Measurements from ENCODE around the gene SLC12A1. TPM values are rescaled to one million over a fixed set of nuclear protein-coding genes. Genes with fewer than 3 reads are reported as not detected.

Gene SLC12A1
- total and polyA plus RNA-seq, 11 donors = not detected

GRCh38 chr15:48190932-48191573 lies 15.0 kb upstream of the SLC12A1 start:
- peak; percentile 45 to 75 (median 64) for DNase-seq
- 4 to 6% (median 5%) methylated on average over 15 of the region's 15 CpGs for WGBS, 4 donors
- intact Hi-C loops (cut with DNase I) = no loop called here
- Histone ChIP-seq H3K9me3 (no peaks in the 10 kb centered on the region), H3K36me3 (no peaks in the 10 kb centered on the region), H3K4me3 (no peak overlapping the region), H3K27me3 (peaks cover 0 to 28% (median 6%) of the 10 kb centered on the region in 9 donors), H3K27ac (no peak overlapping the region), H3K4me1 (peaks cover 0 to 7% (median 0%) of the 10 kb centered on the region in 12 donors)
- no peak for TF ChIP-seq POLR2A (IDR thresholded peaks at IDR 0.05)
- ATAC-seq = peak in 2 of 4 donors; percentile 64 to 68

- Histone ChIP-seq H3K4me1 (peaks cover 0 to 7% (median 0%) of the 10 kb centered on the region in 12 donors), H3K27me3 (peaks cover 0 to 26% (median 6%) of the 10 kb centered on the region in 9 donors), H3K27ac (no peak within 1 kb of the TSS), H3K36me3 (no peaks in the 10 kb centered on the region), H3K4me3 (no peak within 1 kb of the TSS), H3K9me3 (no peaks in the 10 kb centered on the region)
- ATAC-seq (no peak), DNase-seq (no peak)
- WGBS, 4 donors = 8 to 10% (median 9%) methylated on average over 31 of the region's 31 CpGs
- intact Hi-C loops (cut with DNase I) = no loop called here
- TF ChIP-seq, protein P1, sequence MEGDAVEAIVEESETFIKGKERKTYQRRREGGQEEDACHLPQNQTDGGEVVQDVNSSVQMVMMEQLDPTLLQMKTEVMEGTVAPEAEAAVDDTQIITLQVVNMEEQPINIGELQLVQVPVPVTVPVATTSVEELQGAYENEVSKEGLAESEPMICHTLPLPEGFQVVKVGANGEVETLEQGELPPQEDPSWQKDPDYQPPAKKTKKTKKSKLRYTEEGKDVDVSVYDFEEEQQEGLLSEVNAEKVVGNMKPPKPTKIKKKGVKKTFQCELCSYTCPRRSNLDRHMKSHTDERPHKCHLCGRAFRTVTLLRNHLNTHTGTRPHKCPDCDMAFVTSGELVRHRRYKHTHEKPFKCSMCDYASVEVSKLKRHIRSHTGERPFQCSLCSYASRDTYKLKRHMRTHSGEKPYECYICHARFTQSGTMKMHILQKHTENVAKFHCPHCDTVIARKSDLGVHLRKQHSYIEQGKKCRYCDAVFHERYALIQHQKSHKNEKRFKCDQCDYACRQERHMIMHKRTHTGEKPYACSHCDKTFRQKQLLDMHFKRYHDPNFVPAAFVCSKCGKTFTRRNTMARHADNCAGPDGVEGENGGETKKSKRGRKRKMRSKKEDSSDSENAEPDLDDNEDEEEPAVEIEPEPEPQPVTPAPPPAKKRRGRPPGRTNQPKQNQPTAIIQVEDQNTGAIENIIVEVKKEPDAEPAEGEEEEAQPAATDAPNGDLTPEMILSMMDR (IDR thresholded peaks at IDR 0.05) = no peak
- no peak for TF ChIP-seq POLR2A (IDR thresholded peaks at IDR 0.05)
Observed at GRCh38 chr15:48191574-48192225, 14.4 kb upstream of the SLC12A1 start, which contains the start of gene CTXN2. Gene CTXN2, plus strand, starts transcription at chr15:48191665. Its CDS starts 9,636 bp downstream, at chr15:48201301.

GRCh38 chr15:48202068-48202467 lies 4.0 kb upstream of the SLC12A1 start:
- peaks cover 0 to 6% (median 0%) of the 10 kb centered on the region in 9 donors for H3K27me3 ChIP-seq
- no peak overlapping the region for H3K4me3 ChIP-seq
- no peak overlapping the region for H3K27ac ChIP-seq
- no peaks in the 10 kb centered on the region for H3K4me1 ChIP-seq
- intact Hi-C loops (cut with DNase I) = no loop called here
- no peak for ATAC-seq
- no peak for TF ChIP-seq POLR2A (IDR thresholded peaks at IDR 0.05)
- H3K9me3 ChIP-seq = no peaks in the 10 kb centered on the region
- no peak for DNase-seq
- no peaks in the 10 kb centered on the region for H3K36me3 ChIP-seq
- 48 to 75% (median 64%) methylated on average over 1 of the region's 1 CpG for WGBS, 4 donors

GRCh38 chr15:48221261-48221660 lies 15.2 kb downstream of the SLC12A1 start:
- no peak for ATAC-seq
- 53 to 69% (median 59%) methylated on average over 1 of the region's 1 CpG for WGBS, 4 donors

GRCh38 chr15:48221885-48222284 lies 15.8 kb downstream of the SLC12A1 start:
- DNase-seq (no peak), ATAC-seq (no peak)
- H3K9me3 ChIP-seq = no peaks in the 10 kb centered on the region
- intact Hi-C loops (cut with DNase I) = no loop called here
- H3K4me3 ChIP-seq = no peak overlapping the region
- no peak overlapping the region for H3K27ac ChIP-seq
- no peaks in the 10 kb centered on the region for H3K27me3 ChIP-seq
- H3K4me1 ChIP-seq = no peaks in the 10 kb centered on the region
- 81 to 92% (median 88%) methylated on average over 4 of the region's 4 CpGs for WGBS, 4 donors
- TF ChIP-seq POLR2A (IDR thresholded peaks at IDR 0.05) = no peak
- TF ChIP-seq, protein P1 (IDR thresholded peaks at IDR 0.05) = no peak
- no peaks in the 10 kb centered on the region for H3K36me3 ChIP-seq

More at GRCh38 chr15:48221261-48221660, 15.2 kb downstream of the SLC12A1 start:
- DNase-seq = no peak
- intact Hi-C loops (cut with DNase I) = no loop called here
- Histone ChIP-seq H3K36me3 (no peaks in the 10 kb centered on the region), H3K4me3 (no peak overlapping the region), H3K27ac (no peak overlapping the region), H3K4me1 (no peaks in the 10 kb centered on the region), H3K27me3 (no peaks in the 10 kb centered on the region), H3K9me3 (no peaks in the 10 kb centered on the region)
- TF ChIP-seq, protein P1 (IDR thresholded peaks at IDR 0.05) = no peak
- no peak for TF ChIP-seq POLR2A (IDR thresholded peaks at IDR 0.05)

Data from heart left ventricle (tissue), 16 donors.